Natural killer cell (primary cell): Measurements from ENCODE around the gene IQSEC1. TPM values are rescaled to one million over a fixed set of nuclear protein-coding genes. Genes with fewer than 3 reads are reported as not detected.

Experiments
- ATAC-seq, 3 donors: fragments of 150-1000 bp in 2 of 3; fragments of 200-7000 bp in 1 of 3; cut with Tn5 transposase; 1 replicate in 1 of 3; 2 replicates in 2 of 3; pipeline ENCODE4 v1.10.0; 2021; ENCODE audit warnings: mild to moderate bottlenecking in 2 of 3, moderate library complexity in 2 of 3
- DNase-seq, 2 donors: peaks; one replicate each; pipeline versions ENCODE4 v3.0.0 to v3.0.0-alpha.2; 2013 to 2021; ENCODE audit warnings: mixed read lengths in 1 of 2
- H3K27ac ChIP-seq: one replicate; pipeline ENCODE4 v1.5.1; 2013; ENCODE audit warnings: mild to moderate bottlenecking, low read length
- H3K27me3 ChIP-seq: one replicate; pipeline ENCODE4 v1.6.1; 2013; ENCODE audit warnings: low read length; ENCODE audit not compliant: control insufficient read depth, insufficient read depth
- H3K36me3 ChIP-seq: one replicate; pipeline ENCODE4 v1.6.1; 2013; ENCODE audit warnings: low read length; ENCODE audit not compliant: control insufficient read depth, insufficient read depth
- H3K4me1 ChIP-seq: one replicate; pipeline ENCODE4 v1.6.1; 2013; ENCODE audit warnings: low read length; ENCODE audit not compliant: control insufficient read depth, insufficient read depth
- H3K4me3 ChIP-seq: one replicate; pipeline ENCODE4 v1.5.1; 2013; ENCODE audit warnings: low read length
- H3K9me3 ChIP-seq: one replicate; pipeline ENCODE4 v1.6.1; 2013; ENCODE audit warnings: low read length; ENCODE audit not compliant: control insufficient read depth, insufficient read depth
- H3K27ac Mint-ChIP-seq, 2 donors: one replicate each; pipeline ENCODE4 v1.8.0; 2022; ENCODE audit warnings: mild to moderate bottlenecking in 2 of 2, mixed read lengths in 2 of 2, moderate library complexity in 1 of 2
- H3K27me3 Mint-ChIP-seq, 2 donors: one replicate each; pipeline ENCODE4 v1.8.0; 2022; ENCODE audit warnings: low read depth in 2 of 2, mixed read lengths in 2 of 2
- H3K36me3 Mint-ChIP-seq: one replicate; pipeline ENCODE4 v1.8.0; 2022; ENCODE audit warnings: mixed read lengths
- H3K4me1 Mint-ChIP-seq, 2 donors: one replicate each; pipeline ENCODE4 v1.8.0; 2022; ENCODE audit warnings: mixed read lengths in 2 of 2
- H3K4me3 Mint-ChIP-seq: one replicate; pipeline ENCODE4 v1.8.0; 2022; ENCODE audit warnings: mild to moderate bottlenecking, moderate library complexity, mixed read lengths
- H3K9me3 Mint-ChIP-seq, 2 donors: one replicate each; pipeline ENCODE4 v1.8.0; 2022; ENCODE audit warnings: mixed read lengths in 2 of 2
- CTCF ChIP-seq: fragments of 200-600 bp; IDR thresholded peaks from one replicate; pipeline ENCODE4 v1.8.0; 2022; ENCODE audit warnings: antibody characterized with exemption
- WGBS: methylation state at CpG from one replicate; pipeline ENCODE4 v1.1.7; 2013; ENCODE audit warnings: missing lambda C conversion rate; ENCODE audit not compliant: insufficient coverage; 5-methylcytosine and 5-hydroxymethylcytosine counted together
- intact Hi-C: fragments of 100-400 bp; cut with micrococcal nuclease; formaldehyde crosslinking; loops from one replicate; pipeline ENCODE4 v1.14.2; 2022
- total RNA-seq, 4 donors: library from RNA; stranded (reverse); fragments of 120-200 nt in 1 of 4; gene quantifications; one replicate each; pipeline versions ENCODE4 v1.2.3 to v1.2.4, GENCODE V29; 2013 to 2022

The IQSEC1 gene
- total RNA-seq, 3 donors from 2014 or later (not counting 1 experiment from before 2014, with no cell fraction given): 124 to 189 (median 138) TPM

GRCh38 chr3:13025778-13026518, 47.3 kb downstream of the IQSEC1 start:
- TF ChIP-seq CTCF: no peak
- H3K27me3 ChIP-seq: no peaks in the 10 kb centered on the region
- peak overlapping the region in 1 of 2 donors; percentile 60 for H3K27ac Mint-ChIP-seq
- H3K36me3 ChIP-seq: no peaks in the 10 kb centered on the region
- H3K27ac ChIP-seq: no peak overlapping the region
- DNase-seq (no peak), ATAC-seq (no peak)
- no peaks in the 10 kb centered on the region for H3K9me3 Mint-ChIP-seq
- no peak overlapping the region for H3K4me3 Mint-ChIP-seq
- intact Hi-C loops: no loop called here
- H3K36me3 Mint-ChIP-seq: no peaks in the 10 kb centered on the region
- 90% methylated on average over 10 of the region's 10 CpGs for WGBS
- H3K4me1 ChIP-seq: peaks cover 11% of the 10 kb centered on the region
- H3K4me1 Mint-ChIP-seq: peaks cover 10 to 49% of the 10 kb centered on the region in 2 donors
- no peak overlapping the region for H3K4me3 ChIP-seq
- H3K9me3 ChIP-seq: no peaks in the 10 kb centered on the region
- no peaks in the 10 kb centered on the region for H3K27me3 Mint-ChIP-seq

- Histone ChIP-seq H3K36me3 (no peaks in the 10 kb centered on the region), H3K27me3 (no peaks in the 10 kb centered on the region), H3K9me3 (no peaks in the 10 kb centered on the region), H3K27ac (no peak overlapping the region), H3K4me3 (no peak overlapping the region), H3K4me1 (peaks cover 17% of the 10 kb centered on the region)
- Mint-ChIP-seq H3K27me3 (no peaks in the 10 kb centered on the region), H3K9me3 (no peaks in the 10 kb centered on the region), H3K4me1 (peaks cover 11 to 51% of the 10 kb centered on the region in 2 donors), H3K4me3 (no peak overlapping the region), H3K27ac (peak overlapping the region in 1 of 2 donors; percentile 14), H3K36me3 (no peaks in the 10 kb centered on the region)
- ATAC-seq (no peak), DNase-seq (no peak)
- TF ChIP-seq CTCF: no peak
- 93% methylated on average over 8 of the region's 8 CpGs for WGBS
- intact Hi-C loops: no loop called here
Observed at GRCh38 chr3:13025090-13025489, 48.1 kb downstream of the IQSEC1 start.

- H3K36me3 Mint-ChIP-seq: no peaks in the 10 kb centered on the region
- no peaks in the 10 kb centered on the region for H3K9me3 Mint-ChIP-seq
- Histone ChIP-seq H3K9me3 (no peaks in the 10 kb centered on the region), H3K4me1 (peaks cover 20% of the 10 kb centered on the region), H3K4me3 (no peak overlapping the region), H3K27ac (no peak overlapping the region), H3K27me3 (no peaks in the 10 kb centered on the region), H3K36me3 (no peaks in the 10 kb centered on the region)
- H3K27ac Mint-ChIP-seq: peak overlapping the region in 1 of 2 donors; percentile 14
- DNase-seq: no peak
- ATAC-seq: no peak
- H3K4me3 Mint-ChIP-seq: no peak overlapping the region
- no peak for TF ChIP-seq CTCF
- no peaks in the 10 kb centered on the region for H3K27me3 Mint-ChIP-seq
- intact Hi-C loops: no loop called here
- H3K4me1 Mint-ChIP-seq: peaks cover 11 to 51% of the 10 kb centered on the region in 2 donors
- WGBS: 94% methylated on average over 2 of the region's 2 CpGs
Observed at GRCh38 chr3:13024765-13025065, 48.5 kb downstream of the IQSEC1 start.
